Measurements from ENCODE around the gene BACH2.

Gene BACH2

DNA sequence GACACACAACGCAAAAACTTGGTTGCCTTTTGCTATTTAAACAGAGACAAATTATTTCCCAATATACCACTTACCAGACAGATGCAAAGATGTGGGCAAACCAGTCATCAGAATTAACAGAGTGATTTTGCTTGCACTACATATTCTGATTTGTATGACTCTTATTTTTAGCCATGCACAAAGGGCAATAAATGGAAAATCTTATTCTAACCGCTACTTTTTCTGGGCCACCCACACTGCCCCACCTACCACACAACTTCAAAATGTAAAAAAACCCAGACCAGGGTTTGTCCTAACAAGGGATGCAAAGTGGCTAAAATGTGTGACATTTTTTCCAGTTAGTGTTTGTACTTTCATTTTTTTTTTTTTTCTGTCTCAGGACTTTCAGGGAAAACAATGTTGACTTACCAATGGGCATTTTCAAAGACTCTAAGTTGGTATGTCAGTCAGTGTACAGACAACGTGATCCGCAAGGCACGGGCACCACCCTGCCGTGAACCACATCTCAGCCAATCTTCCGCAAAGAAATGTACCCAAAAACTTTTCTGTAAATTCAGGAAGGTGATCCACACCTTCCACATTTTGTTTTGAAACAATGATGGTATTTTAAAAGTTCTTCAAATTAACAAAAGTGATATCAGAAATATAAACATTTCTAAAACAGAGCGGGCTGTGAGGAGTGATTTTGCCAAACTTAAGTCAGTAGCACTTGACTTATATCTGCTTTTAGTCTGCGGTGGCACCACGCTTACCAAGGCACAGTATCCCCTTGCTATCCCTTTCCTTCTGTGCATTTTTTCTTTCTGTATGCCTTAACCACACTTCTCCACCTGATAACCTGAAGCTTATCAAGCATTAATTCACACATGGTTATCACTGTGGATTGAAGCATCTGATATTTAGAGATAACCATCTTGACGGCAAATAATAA, 216.8 kb downstream of the BACH2 start:
- Histone ChIP-seq H3K9me3 (ENCODE audit: control insufficient read depth, low read length) (no peaks in the 10 kb centered on the region), H3K27me3 (ENCODE audit: control insufficient read depth, insufficient read depth, low read length) (no peaks in the 10 kb centered on the region), H3K4me1 (no peaks in the 10 kb centered on the region), H3K9ac (no peak overlapping the region), H3K4me2 (ENCODE audit: low read length) (no peak overlapping the region), H3K27ac (no peak overlapping the region), H3K79me2 (no peaks in the 10 kb centered on the region), H3K36me3 (ENCODE audit: control insufficient read depth, insufficient read depth, low read length) (no peaks in the 10 kb centered on the region), H2AFZ (no peak overlapping the region), H3K4me3 (ENCODE audit: low read depth, low read length) (no peak overlapping the region)
- TF ChIP-seq, protein P1, sequence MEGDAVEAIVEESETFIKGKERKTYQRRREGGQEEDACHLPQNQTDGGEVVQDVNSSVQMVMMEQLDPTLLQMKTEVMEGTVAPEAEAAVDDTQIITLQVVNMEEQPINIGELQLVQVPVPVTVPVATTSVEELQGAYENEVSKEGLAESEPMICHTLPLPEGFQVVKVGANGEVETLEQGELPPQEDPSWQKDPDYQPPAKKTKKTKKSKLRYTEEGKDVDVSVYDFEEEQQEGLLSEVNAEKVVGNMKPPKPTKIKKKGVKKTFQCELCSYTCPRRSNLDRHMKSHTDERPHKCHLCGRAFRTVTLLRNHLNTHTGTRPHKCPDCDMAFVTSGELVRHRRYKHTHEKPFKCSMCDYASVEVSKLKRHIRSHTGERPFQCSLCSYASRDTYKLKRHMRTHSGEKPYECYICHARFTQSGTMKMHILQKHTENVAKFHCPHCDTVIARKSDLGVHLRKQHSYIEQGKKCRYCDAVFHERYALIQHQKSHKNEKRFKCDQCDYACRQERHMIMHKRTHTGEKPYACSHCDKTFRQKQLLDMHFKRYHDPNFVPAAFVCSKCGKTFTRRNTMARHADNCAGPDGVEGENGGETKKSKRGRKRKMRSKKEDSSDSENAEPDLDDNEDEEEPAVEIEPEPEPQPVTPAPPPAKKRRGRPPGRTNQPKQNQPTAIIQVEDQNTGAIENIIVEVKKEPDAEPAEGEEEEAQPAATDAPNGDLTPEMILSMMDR (IDR thresholded peaks at IDR 0.05), result no peak

DNA sequence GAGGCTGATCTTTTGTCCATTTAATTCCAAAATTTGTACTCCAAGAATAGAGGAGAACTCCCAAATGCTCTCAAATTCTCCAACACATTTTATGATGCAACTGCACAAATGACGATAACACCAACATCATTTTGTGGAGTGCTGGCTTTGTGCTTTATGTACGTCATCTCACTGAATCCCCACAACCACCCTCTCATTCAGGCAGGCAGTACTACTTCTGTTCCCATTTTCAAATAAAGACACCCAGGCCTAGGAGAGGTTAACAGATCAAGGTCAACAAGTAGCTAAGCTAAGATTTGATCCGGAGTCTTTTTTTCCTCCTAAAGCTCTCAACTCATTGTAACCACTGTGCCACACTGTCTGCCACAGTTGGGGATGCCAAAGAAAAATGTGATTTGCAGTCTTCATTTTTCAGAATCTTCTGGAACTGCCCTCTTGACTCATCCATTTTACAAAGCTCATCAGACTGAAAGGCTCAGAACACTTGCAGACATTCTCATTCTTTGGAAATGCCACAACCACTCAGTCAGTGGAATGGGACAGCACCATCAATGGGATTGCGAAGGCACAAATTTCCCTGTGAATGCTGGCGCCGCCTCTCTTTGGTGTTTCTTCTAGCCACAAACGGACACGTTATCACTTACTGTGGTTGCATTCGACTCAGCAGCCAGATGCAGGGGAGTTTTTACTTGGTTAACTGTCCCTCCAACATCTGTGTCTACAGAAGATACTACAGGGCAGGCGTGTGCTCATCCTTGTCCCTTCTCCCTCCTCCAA, 217.9 kb downstream of the BACH2 start:
- no peaks in the 10 kb centered on the region for H3K27me3 ChIP-seq (ENCODE audit: control insufficient read depth, insufficient read depth, low read length)
- H2AFZ ChIP-seq, result no peak overlapping the region
- no peak overlapping the region for H3K9ac ChIP-seq
- no peaks in the 10 kb centered on the region for H3K4me1 ChIP-seq
- TF ChIP-seq, protein P1 (IDR thresholded peaks at IDR 0.05), result no peak
- no peak overlapping the region for H3K27ac ChIP-seq
- no peaks in the 10 kb centered on the region for H3K36me3 ChIP-seq (ENCODE audit: control insufficient read depth, insufficient read depth, low read length)
- H3K4me2 ChIP-seq (ENCODE audit: low read length), result no peak overlapping the region
- no peaks in the 10 kb centered on the region for H3K79me2 ChIP-seq
- H3K4me3 ChIP-seq (ENCODE audit: low read depth, low read length), result no peak overlapping the region
- no peaks in the 10 kb centered on the region for H3K9me3 ChIP-seq (ENCODE audit: control insufficient read depth, low read length)

DNA sequence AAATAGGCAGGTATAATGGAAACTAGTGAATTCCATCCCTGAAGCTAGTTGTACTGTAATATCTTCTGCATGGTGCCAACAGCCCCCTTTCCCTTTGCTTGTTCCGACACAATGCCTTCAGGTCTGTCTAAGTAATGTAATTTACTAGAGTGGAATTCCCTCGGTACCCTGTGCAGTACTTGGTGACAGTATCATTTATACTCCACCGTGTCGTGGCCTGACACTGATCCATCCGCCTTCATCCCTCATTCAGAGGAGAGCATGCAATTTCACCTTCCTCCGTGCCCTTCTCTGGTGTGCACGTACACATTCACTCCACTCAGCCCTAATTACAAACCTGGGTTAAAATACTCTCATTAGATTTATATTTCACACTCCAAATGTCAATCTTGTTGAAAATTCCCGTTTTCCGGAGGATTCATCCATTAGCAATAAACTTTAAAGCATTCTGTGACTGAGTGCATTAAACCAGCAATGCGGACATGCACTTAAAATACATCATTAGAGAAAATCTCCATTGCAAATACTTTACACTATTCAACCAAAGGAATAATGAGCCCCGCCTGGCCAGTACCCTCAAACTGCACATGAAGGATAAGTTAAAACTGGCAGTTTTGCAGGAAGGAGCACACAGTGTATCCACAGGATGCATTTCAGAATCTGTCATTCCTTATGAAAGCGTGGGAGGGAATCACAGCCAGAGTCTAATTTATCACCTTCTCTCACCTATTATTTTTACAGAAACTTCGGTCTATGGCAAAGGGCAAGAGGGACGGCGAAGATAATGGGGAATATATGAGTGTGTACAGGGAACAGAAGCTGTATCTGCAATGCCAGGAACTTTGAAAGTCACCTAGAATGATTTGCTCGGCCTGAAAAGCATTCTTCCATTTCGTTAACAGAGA, 219.9 kb downstream of the BACH2 start:
- no peaks in the 10 kb centered on the region for H3K4me1 ChIP-seq
- H3K9ac ChIP-seq, result no peak overlapping the region
- no peaks in the 10 kb centered on the region for H3K9me3 ChIP-seq (ENCODE audit: control insufficient read depth, low read length)

DNA sequence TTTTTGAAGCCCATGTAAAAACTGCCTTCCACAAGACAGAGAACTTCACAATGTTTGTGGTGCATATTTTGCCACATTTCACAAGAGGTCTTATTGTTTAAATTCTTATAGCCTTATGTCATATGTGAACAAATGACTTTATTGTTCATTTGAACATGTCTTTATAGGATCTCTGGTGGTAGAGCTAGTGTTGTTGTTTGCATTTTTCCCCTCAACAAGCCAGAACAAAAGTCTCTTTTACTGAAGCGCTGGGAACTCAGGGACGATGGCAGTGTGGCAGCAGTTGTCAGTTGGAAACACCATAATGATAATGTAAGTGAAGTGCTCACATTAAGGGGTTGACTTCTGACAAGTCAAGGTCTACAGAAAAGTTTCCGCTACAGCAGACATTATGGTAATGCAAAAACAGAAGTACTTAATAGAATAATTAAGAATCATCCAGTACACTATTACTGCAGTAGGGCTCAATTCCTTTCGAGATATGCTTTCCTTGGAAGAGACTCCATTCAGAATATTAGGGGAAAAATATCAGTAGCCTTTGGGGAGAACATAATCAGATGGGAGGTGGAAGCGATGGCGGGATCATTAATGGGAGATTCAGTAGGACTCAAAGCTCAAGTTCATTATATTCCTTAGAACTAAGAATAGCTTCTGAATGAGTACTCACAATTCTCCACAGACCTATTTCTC, 222.3 kb downstream of the BACH2 start:
- Histone ChIP-seq H3K36me3 (ENCODE audit: control insufficient read depth, insufficient read depth, low read length) (no peaks in the 10 kb centered on the region), H3K27ac (no peak overlapping the region), H2AFZ (no peak overlapping the region), H3K79me2 (no peaks in the 10 kb centered on the region), H3K4me3 (ENCODE audit: low read depth, low read length) (no peak overlapping the region), H3K27me3 (ENCODE audit: control insufficient read depth, insufficient read depth, low read length) (no peaks in the 10 kb centered on the region), H3K9ac (no peak overlapping the region), H3K4me1 (no peaks in the 10 kb centered on the region), H3K4me2 (ENCODE audit: low read length) (no peak overlapping the region), H3K9me3 (ENCODE audit: control insufficient read depth, low read length) (no peaks in the 10 kb centered on the region)
- TF ChIP-seq, protein P1 (IDR thresholded peaks at IDR 0.05), result no peak

More for the DNA sequence above, 219.9 kb downstream of the BACH2 start:
- Histone ChIP-seq H3K79me2 (no peaks in the 10 kb centered on the region), H3K4me3 (ENCODE audit: low read depth, low read length) (no peak overlapping the region), H3K27ac (no peak overlapping the region), H3K4me2 (ENCODE audit: low read length) (no peak overlapping the region), H3K27me3 (ENCODE audit: control insufficient read depth, insufficient read depth, low read length) (no peaks in the 10 kb centered on the region), H3K36me3 (ENCODE audit: control insufficient read depth, insufficient read depth, low read length) (no peaks in the 10 kb centered on the region), H2AFZ (no peak overlapping the region)
- TF ChIP-seq, protein P1 (IDR thresholded peaks at IDR 0.05), result no peak

Data from parathyroid adenoma (tissue), 2 donors.